Dermis blood vessel endothelial cell (primary cell): Measurements from ENCODE around the gene CCM2. TPM values are rescaled to one million over a fixed set of nuclear protein-coding genes. Genes with fewer than 3 reads are reported as not detected.
"Not testable (repeated sequence)": the region's sequence is repeated elsewhere in the genome, so short reads cannot be mapped to it uniquely, and the experiment has no call there.

Source experiments
- DNase-seq: peaks from one replicate; pipeline ENCODE4 v3.0.0; 2010
- total RNA-seq: library from RNA; depleted of rRNA; stranded (reverse); fragments of >200 nt; gene quantifications from 2 replicates; pipeline ENCODE4 v1.2.3, GENCODE V29; 2014

CCM2 gene
- total RNA-seq, 1 donor from 2014 or later, result 76.4 TPM

DNA sequence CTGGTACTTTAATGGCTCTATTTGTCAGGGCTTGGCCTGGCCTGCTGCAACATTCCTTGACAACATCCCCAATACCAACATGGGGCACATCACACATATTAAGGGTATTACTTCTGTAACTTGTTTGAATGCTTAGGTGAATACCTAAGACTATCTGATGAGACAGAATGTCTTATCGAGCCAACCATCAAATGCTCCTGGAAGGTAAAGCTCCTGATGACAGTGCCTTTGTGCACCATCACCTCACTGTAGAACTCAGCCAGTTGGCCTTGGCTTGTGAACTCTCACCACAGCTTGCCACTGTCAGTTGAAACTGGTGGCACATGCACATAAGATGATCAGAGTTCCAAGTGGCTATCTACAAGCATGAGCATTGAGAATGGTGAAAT is 17.5 kb upstream of the CCM2 start:
- DNase-seq, result no peak

- DNase-seq, result no peak
Observed at GRCh38 chr7:44982970-44983369, 17.0 kb upstream of the CCM2 start.

GRCh38 chr7:44983742-44984477 is 16.1 kb upstream of the CCM2 start:
- DNase-seq, result no peak

DNA sequence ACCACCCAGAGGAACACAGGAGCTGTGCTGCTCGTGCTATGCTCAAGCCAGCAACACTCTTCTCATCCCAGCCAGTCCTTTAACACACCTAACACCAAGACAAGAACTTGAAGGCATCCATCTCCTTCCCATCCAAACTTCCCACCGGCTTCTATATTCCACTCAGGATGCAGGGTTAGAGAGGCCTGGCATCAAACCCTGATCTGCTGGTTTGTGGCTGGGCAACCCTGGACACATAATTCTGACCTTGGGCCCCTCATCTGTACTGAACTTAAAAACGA is 15.6 kb upstream of the CCM2 start:
- DNase-seq, result no peak

- DNase-seq, result no peak
Observed at GRCh38 chr7:44985033-44985695, 14.8 kb upstream of the CCM2 start.

DNA sequence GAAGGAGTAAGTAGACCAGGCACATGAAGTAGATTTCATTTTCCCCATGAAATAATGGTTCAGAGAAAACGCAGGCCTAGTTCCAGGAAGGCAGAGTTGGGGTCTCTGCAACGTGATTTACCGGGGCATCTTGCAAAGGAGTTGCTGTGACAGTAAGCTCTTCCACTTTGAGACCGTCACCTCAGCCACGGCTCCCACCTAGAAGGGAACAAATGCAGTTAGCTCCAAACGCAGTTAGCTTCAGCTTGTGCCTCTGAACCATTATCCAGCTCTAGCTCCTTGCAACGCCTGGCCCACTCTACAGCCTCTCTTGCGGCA is 14.1 kb upstream of the CCM2 start:
- no peak for DNase-seq

DNA sequence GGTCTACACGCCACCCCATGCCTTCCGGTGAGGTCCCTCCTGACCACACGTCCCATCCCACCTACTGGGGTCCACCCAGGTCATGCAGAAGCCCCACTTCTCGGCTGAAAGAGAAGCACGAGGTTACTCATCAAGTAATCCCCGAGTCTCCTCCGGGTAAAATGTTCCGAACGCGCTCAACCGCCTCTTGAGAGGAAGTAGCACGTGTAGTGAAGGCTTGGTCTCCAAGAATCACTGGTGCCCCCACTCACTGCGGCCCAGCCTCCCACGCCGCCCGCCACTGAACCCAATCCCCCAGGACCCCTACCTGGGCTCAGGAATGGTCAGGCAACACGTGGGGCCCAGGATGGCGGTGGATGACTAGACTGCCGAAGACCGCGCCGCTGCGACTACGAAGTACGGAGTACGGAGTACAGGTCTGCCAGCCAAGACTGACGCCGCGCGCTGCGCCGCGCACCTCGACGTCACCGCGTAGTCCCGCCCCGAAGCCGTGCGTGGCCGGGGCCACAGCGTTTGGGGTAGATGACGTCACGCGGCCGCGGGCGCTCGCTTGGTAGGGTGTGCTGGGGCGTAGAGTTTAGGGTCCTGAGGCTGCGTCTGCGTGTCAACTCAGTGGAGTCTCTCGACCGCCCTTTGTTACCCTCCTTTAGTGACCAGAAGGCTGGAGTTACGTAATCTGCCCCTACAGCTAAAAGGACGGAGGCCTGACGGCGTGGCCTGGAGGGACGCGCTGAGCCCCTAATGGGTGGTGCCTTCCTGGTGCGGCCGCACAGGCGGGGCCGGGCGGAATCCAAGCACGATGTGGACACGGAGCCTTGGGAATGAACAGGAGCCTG is 13.6 kb upstream of the CCM2 start:
- DNase-seq, result peak; percentile 97

GRCh38 chr7:44987457-44987856 is 12.5 kb upstream of the CCM2 start:
- no peak for DNase-seq

- no peak for DNase-seq
Observed at GRCh38 chr7:44987996-44988395, 12.0 kb upstream of the CCM2 start.

DNA sequence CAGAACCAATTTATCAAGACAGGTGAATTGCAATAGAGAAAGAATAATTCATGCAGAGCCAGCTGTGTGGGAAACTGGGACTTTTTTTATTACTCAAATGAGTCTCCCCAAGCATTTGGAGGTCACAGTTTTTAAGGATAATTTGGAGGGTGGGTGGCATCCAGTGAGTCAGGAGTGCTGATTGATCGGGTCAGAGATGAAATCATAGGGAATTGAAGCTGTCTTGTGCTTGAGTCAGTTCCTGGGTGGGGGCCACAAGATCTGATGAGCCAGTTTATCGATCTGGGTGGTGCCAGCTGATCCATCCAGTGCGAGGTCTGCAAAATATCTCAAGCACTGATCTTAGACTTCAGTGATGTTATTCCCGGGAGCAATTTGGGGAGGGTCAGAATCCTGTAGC is 11.3 kb upstream of the CCM2 start:
- no peak for DNase-seq

- DNase-seq, result no peak
Observed at GRCh38 chr7:44989132-44989531, 10.9 kb upstream of the CCM2 start.

- DNase-seq, result peak; percentile 89
Observed at GRCh38 chr7:44990109-44991023, 9.6 kb upstream of the CCM2 start.

- DNase-seq, result not testable (repeated sequence)
Observed at GRCh38 chr7:44992004-44992795, 7.8 kb upstream of the CCM2 start.

GRCh38 chr7:44994877-44995554 is 5.0 kb upstream of the CCM2 start:
- peak; percentile 77 for DNase-seq

DNA sequence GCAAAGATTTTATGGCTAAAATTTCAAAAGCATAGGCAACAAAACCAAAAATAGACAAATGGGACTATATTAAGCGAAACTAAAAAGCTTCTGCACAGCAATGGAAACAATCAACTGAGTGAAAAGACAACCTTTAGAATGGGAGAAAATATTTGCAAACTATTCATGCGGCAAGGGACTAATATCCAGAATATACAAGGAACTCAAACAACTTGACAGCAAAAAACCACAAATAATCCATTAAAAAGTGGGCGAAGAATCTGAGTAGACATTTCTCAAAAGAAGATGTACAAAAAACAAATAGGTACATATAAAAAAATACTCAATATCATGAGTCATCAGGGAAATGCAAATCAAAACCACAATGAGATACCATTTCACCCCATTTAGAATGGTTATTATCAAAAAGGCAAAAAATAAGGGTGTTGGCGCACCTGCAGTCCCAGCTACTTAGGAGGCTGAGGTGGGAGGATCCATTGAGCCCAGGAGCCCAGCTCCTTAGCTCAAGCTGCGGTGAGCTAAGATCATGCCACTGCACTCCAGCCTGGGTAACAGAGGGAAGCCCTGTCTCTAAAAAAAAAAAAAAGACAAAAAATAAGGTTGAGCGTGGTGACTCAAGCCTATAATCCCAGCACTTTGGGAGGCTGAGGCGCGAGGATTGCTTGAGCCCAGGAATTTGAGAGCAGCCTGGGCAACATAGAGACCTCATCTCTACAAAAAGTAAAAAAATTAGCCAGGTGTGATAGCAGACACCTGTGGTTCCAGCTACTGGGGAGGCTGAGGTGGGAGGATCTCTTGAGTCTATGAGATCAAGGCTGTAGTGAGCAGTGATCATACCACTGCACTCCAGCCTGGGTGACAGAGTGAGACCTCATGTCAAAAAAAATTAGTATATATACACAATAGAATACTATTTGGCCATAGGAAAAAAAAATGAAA is 4.2 kb upstream of the CCM2 start:
- DNase-seq, result no peak

DNA sequence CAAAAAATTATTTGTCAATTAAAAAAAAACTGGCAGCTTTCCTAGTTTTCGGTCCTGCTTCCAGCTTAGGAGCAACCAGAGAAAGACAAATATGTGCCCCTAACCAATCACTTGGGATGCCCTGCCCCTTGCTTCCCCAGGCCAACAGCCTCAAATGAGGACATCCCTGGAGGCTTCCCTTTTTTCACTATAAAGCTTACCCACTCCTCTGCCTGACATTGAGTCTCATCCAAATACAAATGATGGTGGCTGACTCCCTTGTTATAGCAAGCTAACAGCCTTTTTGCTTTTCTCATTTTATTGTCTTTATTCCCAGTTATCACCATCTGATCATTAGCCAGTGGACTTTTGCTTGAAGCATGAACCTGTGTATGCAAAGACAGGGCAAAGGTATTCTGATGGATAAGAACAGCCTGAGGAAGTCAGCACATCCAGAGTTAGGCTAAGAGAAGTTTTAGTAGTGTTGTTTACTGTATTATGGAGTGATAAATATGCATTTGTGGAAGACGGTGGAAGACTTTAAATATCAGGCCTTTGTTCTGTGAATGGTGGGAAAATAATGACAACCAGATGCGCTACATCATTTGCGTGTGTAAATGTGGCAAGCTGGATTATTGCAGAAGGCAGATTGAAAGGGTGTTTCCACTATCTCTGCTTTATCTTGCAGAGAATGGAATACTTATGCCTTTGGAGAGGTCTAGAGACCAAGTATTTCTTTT is 1.7 kb upstream of the CCM2 start:
- DNase-seq, result no peak

- DNase-seq, result peak; percentile 99
Observed at GRCh38 chr7:44999245-45000092, 532 bp upstream of the CCM2 start.

DNA sequence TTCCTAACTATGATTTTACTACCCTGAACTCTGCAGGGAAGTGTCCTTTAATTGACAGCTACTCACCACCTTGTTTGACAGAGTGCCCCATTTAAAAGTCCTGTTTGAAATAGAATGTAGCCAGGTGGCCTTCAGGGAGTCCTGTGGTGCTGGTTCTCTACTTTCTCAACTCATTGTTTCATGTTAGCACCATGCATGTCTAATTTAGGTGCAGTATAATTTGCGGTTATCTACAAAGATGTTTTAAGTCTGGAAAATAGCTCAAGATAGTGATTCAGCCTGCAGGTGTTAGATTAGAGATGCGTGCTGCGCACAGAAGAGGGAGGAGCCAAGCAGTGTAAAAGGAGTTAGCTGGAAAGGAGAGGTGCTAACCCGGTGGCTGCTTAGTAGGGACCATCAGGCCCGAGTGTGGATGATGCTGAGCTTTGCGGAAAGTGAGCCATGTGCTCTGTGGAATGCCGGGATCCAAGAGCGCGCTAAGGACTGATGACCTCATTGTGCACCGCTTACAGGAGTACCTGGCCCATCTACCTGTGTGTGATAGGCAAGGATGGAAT is 1.2 kb downstream of the CCM2 start:
- DNase-seq, result peak; percentile 52
